PC-9 (cell line): ENCODE results near the gene RAE1. TPM values are rescaled to one million over a fixed set of nuclear protein-coding genes. Genes with fewer than 3 reads are reported as not detected.

Experiments used
- BruUV-seq: library from RNA; stranded (reverse); fragments of 400-500 nt; replicated peaks from 2 replicates; lab custom pipeline; 2021; lab: Mats Ljungman, UMichigan
- CTCF ChIA-PET: fragments of 300-600 bp; sonication (Branson Sonifier 250); formaldehyde crosslinking; loops from one replicate; lab custom pipeline; 2022; ENCODE audit warnings: antibody characterized with exemption; lab: Charles Lee
- POLR2A ChIA-PET: fragments of 300-600 bp; sonication (Branson Sonifier 250); formaldehyde crosslinking; loops from one replicate; lab custom pipeline; 2022; ENCODE audit warnings: antibody characterized with exemption; ENCODE audit not compliant: unreplicated experiment; lab: Charles Lee
- DNase-seq, 2 experiments: peaks; one replicate each; pipeline versions ENCODE4 v3.0.0 to v3.0.0-alpha.2; 2015 to 2022; ENCODE audit warnings: mixed read lengths in 1 of 2
- H2AFZ ChIP-seq: fragments of 200-600 bp; sonication (generic); 2 replicates; pipeline ENCODE4 v1.8.1; 2017; ENCODE audit warnings: antibody characterized with exemption
- H3F3A ChIP-seq: fragments of 200-600 bp; sonication (generic); 2 replicates; pipeline ENCODE4 v1.8.1; 2017; ENCODE audit warnings: antibody characterized with exemption, mild to moderate bottlenecking, low read depth; ENCODE audit not compliant: insufficient read depth
- H3K27ac ChIP-seq: fragments of 200-600 bp; sonication (generic); 2 replicates; pipeline ENCODE4 v1.6.1; 2016; ENCODE audit warnings: mixed run types
- H3K27me3 ChIP-seq: fragments of 200-600 bp; sonication (generic); 2 replicates; pipeline ENCODE4 v1.6.1; 2016; ENCODE audit warnings: low read depth, mixed run types; ENCODE audit not compliant: insufficient read depth
- H3K36me3 ChIP-seq: fragments of 200-600 bp; sonication (generic); 2 replicates; pipeline ENCODE4 v1.6.1; 2016; ENCODE audit warnings: low read depth, mixed run types
- H3K4me1 ChIP-seq: fragments of 200-600 bp; sonication (generic); replicated peaks from 2 replicates; pipeline ENCODE4 v1.6.1; 2016; ENCODE audit warnings: mixed run types; ENCODE audit not compliant: insufficient read depth
- H3K4me2 ChIP-seq: fragments of 200-600 bp; sonication (generic); 2 replicates; pipeline ENCODE4 v1.6.1; 2017; ENCODE audit warnings: mixed run types
- H3K4me3 ChIP-seq: fragments of 200-600 bp; sonication (generic); 2 replicates; pipeline ENCODE4 v1.6.1; 2016; ENCODE audit warnings: mixed run types
- H3K79me2 ChIP-seq: fragments of 200-600 bp; sonication (generic); 2 replicates; pipeline ENCODE4 v1.6.1; 2017; ENCODE audit warnings: low read depth, mixed run types
- H3K9me2 ChIP-seq: fragments of 200-600 bp; sonication (generic); 2 replicates; pipeline ENCODE4 v1.8.1; 2017; ENCODE audit warnings: mild to moderate bottlenecking; ENCODE audit not compliant: insufficient read depth
- H3K9me3 ChIP-seq: fragments of 200-600 bp; sonication (generic); 2 replicates; pipeline ENCODE4 v1.8.1; 2016; ENCODE audit warnings: low read depth; ENCODE audit not compliant: insufficient read depth
- H4K20me1 ChIP-seq: fragments of 200-600 bp; sonication (generic); 2 replicates; pipeline ENCODE4 v1.8.1; 2017; ENCODE audit not compliant: insufficient read depth
- CTCF ChIP-seq: fragments of 200-600 bp; sonication (generic); conservative IDR thresholded peaks from 2 replicates; pipeline ENCODE4 v1.6.1; 2017; ENCODE audit warnings: mixed run types, antibody characterized with exemption, mild to moderate bottlenecking, moderate library complexity
- EZH2 ChIP-seq: fragments of 200-600 bp; sonication (generic); IDR thresholded peaks from 2 replicates; pipeline ENCODE4 v1.8.0; 2017; ENCODE audit warnings: antibody characterized with exemption, low read depth
- intact Hi-C: fragments of 100-400 bp; cut with micrococcal nuclease; formaldehyde crosslinking; loops from one replicate; pipeline ENCODE4 v1.10.0; 2022; ENCODE audit not compliant: unreplicated experiment
- total RNA-seq: library from RNA; stranded (reverse); gene quantifications from 2 replicates; pipeline ENCODE4 v1.2.3, GENCODE V29; 2021

Gene RAE1
- total RNA-seq, 1 experiment from 2014 or later = 38.4 TPM

GRCh38 chr20:57372157-57372556 is 21.1 kb downstream of the RAE1 start:
- intact Hi-C loops = no loop called here
- TF ChIP-seq CTCF = no peak
- no peak for TF ChIP-seq EZH2
- Histone ChIP-seq H4K20me1 (peaks cover 2% of the 10 kb centered on the region), H2AFZ (no peak overlapping the region), H3K4me2 (no peak overlapping the region), H3K9me3 (no peaks in the 10 kb centered on the region), H3K79me2 (no peaks in the 10 kb centered on the region), H3K4me3 (no peak overlapping the region), H3K4me1 (no peaks in the 10 kb centered on the region), H3K27ac (no peak overlapping the region), H3K36me3 (peaks cover 53% of the 10 kb centered on the region), H3K27me3 (no peaks in the 10 kb centered on the region), H3F3A (peaks cover 9% of the 10 kb centered on the region; the same call in 1 of the 2 replicates), H3K9me2 (no peaks in the 10 kb centered on the region)
- POLR2A ChIA-PET = no interaction called here
- CTCF ChIA-PET = no interaction called here
- no peak for DNase-seq
- no TSS peak for BruUV-seq

GRCh38 chr20:57372581-57373350 is 21.7 kb downstream of the RAE1 start:
- H3F3A ChIP-seq = peaks cover 9% of the 10 kb centered on the region; the same call in 1 of the 2 replicates
- H3K27ac ChIP-seq = no peak overlapping the region
- no peak overlapping the region for H3K4me2 ChIP-seq
- POLR2A ChIA-PET = no interaction called here
- H3K9me3 ChIP-seq = no peaks in the 10 kb centered on the region
- H3K79me2 ChIP-seq = no peaks in the 10 kb centered on the region
- intact Hi-C loops = no loop called here
- H3K9me2 ChIP-seq = no peaks in the 10 kb centered on the region
- no peak for DNase-seq
- no peaks in the 10 kb centered on the region for H3K4me1 ChIP-seq
- no peak for TF ChIP-seq EZH2
- peaks cover 55% of the 10 kb centered on the region for H3K36me3 ChIP-seq
- H4K20me1 ChIP-seq = peaks cover 8% of the 10 kb centered on the region
- BruUV-seq = no TSS peak
- CTCF ChIA-PET = no interaction called here
- H2AFZ ChIP-seq = no peak overlapping the region
- no peak overlapping the region for H3K4me3 ChIP-seq
- H3K27me3 ChIP-seq = no peaks in the 10 kb centered on the region

- Histone ChIP-seq H4K20me1 (peaks cover 10% of the 10 kb centered on the region), H2AFZ (no peak overlapping the region), H3K9me2 (no peaks in the 10 kb centered on the region), H3K36me3 (peaks cover 50% of the 10 kb centered on the region), H3F3A (peaks cover 21% of the 10 kb centered on the region; the same call in 1 of the 2 replicates), H3K4me1 (no peaks in the 10 kb centered on the region), H3K4me3 (no peak overlapping the region), H3K27ac (no peak overlapping the region), H3K27me3 (no peaks in the 10 kb centered on the region), H3K79me2 (no peaks in the 10 kb centered on the region), H3K9me3 (no peaks in the 10 kb centered on the region), H3K4me2 (no peak overlapping the region)
- no TSS peak for BruUV-seq
- TF ChIP-seq CTCF (no peak), EZH2 (no peak)
- intact Hi-C loops = no loop called here
- no peak for DNase-seq
- ChIA-PET CTCF (interaction anchor here (0.6 kb wide), 1 partner anchor 733 kb away, joined by 8 read pairs; no protein-coding TSS in a partner anchor), POLR2A (no interaction called here)
Measured at GRCh38 chr20:57374343-57374930, 23.4 kb downstream of the RAE1 start.
